Hepatocyte (in vitro differentiated cells): ENCODE measurements around the gene SLC34A1.

Experiments used
- EZH2 ChIP-seq: fragments of 200-600 bp; sonication (generic); IDR thresholded peaks from 2 replicates; pipeline ENCODE4 v1.6.1; 2016; ENCODE audit warnings: antibody characterized with exemption, mild to moderate bottlenecking, borderline replicate concordance
- TF ChIP-seq, protein P1 (sequence below): fragments of 200-600 bp; sonication (generic); IDR thresholded peaks from 2 replicates; pipeline ENCODE4 v1.5.1; 2016; ENCODE audit warnings: antibody characterized with exemption, mild to moderate bottlenecking; ENCODE audit not compliant: poor library complexity

GRCh38 chr5:177421062-177421798 lies 37.0 kb downstream of the SLC34A1 start:
- TF ChIP-seq, protein P1, sequence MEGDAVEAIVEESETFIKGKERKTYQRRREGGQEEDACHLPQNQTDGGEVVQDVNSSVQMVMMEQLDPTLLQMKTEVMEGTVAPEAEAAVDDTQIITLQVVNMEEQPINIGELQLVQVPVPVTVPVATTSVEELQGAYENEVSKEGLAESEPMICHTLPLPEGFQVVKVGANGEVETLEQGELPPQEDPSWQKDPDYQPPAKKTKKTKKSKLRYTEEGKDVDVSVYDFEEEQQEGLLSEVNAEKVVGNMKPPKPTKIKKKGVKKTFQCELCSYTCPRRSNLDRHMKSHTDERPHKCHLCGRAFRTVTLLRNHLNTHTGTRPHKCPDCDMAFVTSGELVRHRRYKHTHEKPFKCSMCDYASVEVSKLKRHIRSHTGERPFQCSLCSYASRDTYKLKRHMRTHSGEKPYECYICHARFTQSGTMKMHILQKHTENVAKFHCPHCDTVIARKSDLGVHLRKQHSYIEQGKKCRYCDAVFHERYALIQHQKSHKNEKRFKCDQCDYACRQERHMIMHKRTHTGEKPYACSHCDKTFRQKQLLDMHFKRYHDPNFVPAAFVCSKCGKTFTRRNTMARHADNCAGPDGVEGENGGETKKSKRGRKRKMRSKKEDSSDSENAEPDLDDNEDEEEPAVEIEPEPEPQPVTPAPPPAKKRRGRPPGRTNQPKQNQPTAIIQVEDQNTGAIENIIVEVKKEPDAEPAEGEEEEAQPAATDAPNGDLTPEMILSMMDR: no peak
- TF ChIP-seq EZH2: no peak
